HS-5 (cell line): Measurements from ENCODE around the gene BTK.
"Not testable (repeated sequence)": the region's sequence is repeated elsewhere in the genome, so short reads cannot be mapped to it uniquely, and the experiment has no call there.

Experiments used
- DNase-seq: peaks from one replicate; pipeline ENCODE4 v3.0.0-alpha.2; 2012; ENCODE audit warnings: low read depth

BTK gene

GRCh38 chrX:101337776-101338271 is 48.2 kb downstream of the BTK start:
- no peak for DNase-seq

DNA sequence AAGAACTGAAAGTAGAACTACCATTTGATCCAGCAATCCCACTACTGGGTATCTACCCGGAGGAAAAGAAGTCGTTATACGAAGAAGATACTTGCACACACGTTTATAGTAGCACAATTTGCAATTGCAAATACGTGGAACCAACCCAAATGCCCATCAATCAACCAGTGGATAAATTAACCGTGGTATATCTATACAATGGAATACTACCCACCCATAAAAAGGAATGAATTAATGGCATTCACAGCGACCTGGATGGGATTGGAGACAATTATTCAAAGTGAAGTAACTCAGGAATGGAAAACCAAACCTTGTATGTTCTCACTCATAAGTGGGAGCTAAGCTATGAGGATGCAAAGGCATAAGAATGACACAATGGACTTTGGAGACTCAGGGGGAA is 51.7 kb downstream of the BTK start:
- not testable (repeated sequence) for DNase-seq

DNA sequence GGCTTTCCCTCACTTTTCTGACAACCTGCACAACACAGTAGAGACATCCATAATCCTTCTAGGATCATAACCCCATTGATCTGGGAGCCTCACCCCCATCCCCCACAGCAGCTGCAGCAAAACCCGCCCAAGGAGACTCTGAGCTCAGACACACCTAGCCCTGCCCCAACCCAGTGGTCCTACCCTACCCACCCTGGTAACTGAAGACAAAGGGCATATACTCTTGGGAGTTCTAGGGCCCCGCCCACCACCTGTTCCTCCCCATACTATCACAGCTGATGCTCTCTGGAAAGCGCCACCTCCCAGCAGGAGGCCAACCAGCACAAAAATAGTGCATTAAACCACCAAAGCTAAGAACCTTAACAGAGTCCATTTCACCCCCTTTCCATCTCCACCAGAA is 59.4 kb downstream of the BTK start:
- not testable (repeated sequence) for DNase-seq

DNA sequence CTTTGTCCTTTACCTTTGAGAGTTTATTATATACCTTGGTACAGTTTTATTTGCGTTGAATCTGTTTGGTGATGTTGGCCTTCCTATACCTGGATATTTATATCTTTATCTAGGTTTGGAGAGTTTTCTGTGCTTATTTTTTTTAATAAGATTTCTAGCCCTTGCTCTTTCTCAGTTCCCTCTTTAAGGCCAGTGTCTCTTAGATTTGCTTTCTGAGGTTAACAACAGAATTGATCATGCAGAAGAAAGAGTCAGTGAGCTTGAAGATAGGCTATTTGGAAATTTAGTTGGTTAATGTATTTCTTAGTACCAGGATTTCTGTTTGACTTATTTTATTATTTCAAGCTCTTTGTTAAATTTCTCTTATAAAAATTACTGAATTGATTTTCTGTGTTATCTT is 82.2 kb downstream of the BTK start:
- no peak for DNase-seq
